Measurements from ENCODE around the gene PLGRKT.

GRCh38 chr9:5388026-5388819, 49.5 kb downstream of the PLGRKT start:
- TF ChIP-seq, protein P1, sequence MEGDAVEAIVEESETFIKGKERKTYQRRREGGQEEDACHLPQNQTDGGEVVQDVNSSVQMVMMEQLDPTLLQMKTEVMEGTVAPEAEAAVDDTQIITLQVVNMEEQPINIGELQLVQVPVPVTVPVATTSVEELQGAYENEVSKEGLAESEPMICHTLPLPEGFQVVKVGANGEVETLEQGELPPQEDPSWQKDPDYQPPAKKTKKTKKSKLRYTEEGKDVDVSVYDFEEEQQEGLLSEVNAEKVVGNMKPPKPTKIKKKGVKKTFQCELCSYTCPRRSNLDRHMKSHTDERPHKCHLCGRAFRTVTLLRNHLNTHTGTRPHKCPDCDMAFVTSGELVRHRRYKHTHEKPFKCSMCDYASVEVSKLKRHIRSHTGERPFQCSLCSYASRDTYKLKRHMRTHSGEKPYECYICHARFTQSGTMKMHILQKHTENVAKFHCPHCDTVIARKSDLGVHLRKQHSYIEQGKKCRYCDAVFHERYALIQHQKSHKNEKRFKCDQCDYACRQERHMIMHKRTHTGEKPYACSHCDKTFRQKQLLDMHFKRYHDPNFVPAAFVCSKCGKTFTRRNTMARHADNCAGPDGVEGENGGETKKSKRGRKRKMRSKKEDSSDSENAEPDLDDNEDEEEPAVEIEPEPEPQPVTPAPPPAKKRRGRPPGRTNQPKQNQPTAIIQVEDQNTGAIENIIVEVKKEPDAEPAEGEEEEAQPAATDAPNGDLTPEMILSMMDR (IDR thresholded peaks at IDR 0.05; ENCODE audit: low read depth, low read length, missing input control), result no peak
- TF ChIP-seq ZBTB33 (IDR thresholded peaks at IDR 0.05) (no peak), NR2F2 (IDR thresholded peaks at IDR 0.05) (no peak), EGR1 (IDR thresholded peaks at IDR 0.05; ENCODE audit: low read depth in 2 of 2) (no peak), MAX (IDR thresholded peaks at IDR 0.05) (no peak), SP1 (IDR thresholded peaks at IDR 0.05) (no peak), JUND (IDR thresholded peaks at IDR 0.05) (no peak), TAF1 (conservative IDR thresholded peaks at IDR 0.05) (no peak)
